ENCODE measurements around the gene SOX12. TPM values are rescaled to one million over a fixed set of nuclear protein-coding genes. Genes with fewer than 3 reads are reported as not detected.
A peak's percentile ranks its signal among the peaks of the same experiment; 100 is the strongest.

The SOX12 gene
- total and polyA plus RNA-seq, 2 experiments from 2014 or later, result 6.9 to 15.4 TPM

- no peaks in the 10 kb centered on the region for H3K27me3 ChIP-seq
- H3K4me3 ChIP-seq, result peak within 1 kb of the TSS; percentile 85
- DNase-seq (ENCODE audit: low spot score), result peak; percentile 88
- H3K9me2 ChIP-seq (replicated peaks; ENCODE audit: insufficient read depth), result no peaks in the 10 kb centered on the region
- H3K27ac ChIP-seq, result peak within 1 kb of the TSS; percentile 99
- 0% methylated on average over 8 of the region's 50 CpGs for WGBS (ENCODE audit: low lambda C conversion rate, missing lambda C conversion rate)
- no peaks in the 10 kb centered on the region for H3K36me3 ChIP-seq (replicated peaks; ENCODE audit: insufficient read depth, low read depth)
- H3K4me2 ChIP-seq, result peak within 1 kb of the TSS; percentile 93
- no peak for TF ChIP-seq EZH2phosphoT487 (IDR thresholded peaks at IDR 0.05; ENCODE audit: low read depth, severe bottlenecking, unreplicated experiment)
- TF ChIP-seq CTCF (IDR thresholded peaks at IDR 0.05; ENCODE audit: poor library complexity), result no peak
- TF ChIP-seq EZH2 (IDR thresholded peaks at IDR 0.05; ENCODE audit: borderline replicate concordance), result no peak
- peaks cover 9% of the 10 kb centered on the region for H3K4me1 ChIP-seq (ENCODE audit: insufficient read depth)
- H3K9me3 ChIP-seq (ENCODE audit: low read depth), result no peaks in the 10 kb centered on the region
- peak within 1 kb of the TSS; percentile 69 for H2AFZ ChIP-seq
- H4K20me1 ChIP-seq (ENCODE audit: insufficient read depth, poor library complexity, severe bottlenecking), result no peaks in the 10 kb centered on the region
- peaks cover 32% of the 10 kb centered on the region for H3K79me2 ChIP-seq
Measured at GRCh38 chr20:346640-347316, 21.4 kb downstream of the SOX12 start, which contains the start of gene NRSN2. Gene NRSN2, plus strand, starts transcription at chr20:347111. Its CDS starts 2,533 bp downstream, at chr20:349644.

GRCh38 chr20:347317-347639 lies 21.9 kb downstream of the SOX12 start:
- Histone ChIP-seq H4K20me1 (ENCODE audit: insufficient read depth, poor library complexity, severe bottlenecking) (no peaks in the 10 kb centered on the region), H3K9me3 (ENCODE audit: low read depth) (no peaks in the 10 kb centered on the region), H3K27me3 (no peaks in the 10 kb centered on the region), H3K4me3 (peak overlapping the region; percentile 85), H3K4me2 (peak overlapping the region; percentile 93), H3K9me2 (replicated peaks; ENCODE audit: insufficient read depth) (no peaks in the 10 kb centered on the region), H3K4me1 (ENCODE audit: insufficient read depth) (peaks cover 9% of the 10 kb centered on the region), H3K79me2 (peaks cover 29% of the 10 kb centered on the region), H3K27ac (peak overlapping the region; percentile 99), H2AFZ (peak overlapping the region; percentile 32), H3K36me3 (replicated peaks; ENCODE audit: insufficient read depth, low read depth) (no peaks in the 10 kb centered on the region)
- DNase-seq (ENCODE audit: low spot score), result no peak
- 0% methylated on average over 5 of the region's 19 CpGs for whole genome bisulfite sequencing (ENCODE audit: low lambda C conversion rate, missing lambda C conversion rate)
- TF ChIP-seq EZH2 (IDR thresholded peaks at IDR 0.05; ENCODE audit: borderline replicate concordance) (no peak), EZH2phosphoT487 (IDR thresholded peaks at IDR 0.05; ENCODE audit: low read depth, severe bottlenecking, unreplicated experiment) (no peak), CTCF (IDR thresholded peaks at IDR 0.05; ENCODE audit: poor library complexity) (no peak)

GRCh38 chr20:347640-348484 lies 22.5 kb downstream of the SOX12 start:
- no peaks in the 10 kb centered on the region for H3K9me2 ChIP-seq (replicated peaks; ENCODE audit: insufficient read depth)
- no peaks in the 10 kb centered on the region for H3K36me3 ChIP-seq (replicated peaks; ENCODE audit: insufficient read depth, low read depth)
- peak overlapping the region; percentile 99 for H3K27ac ChIP-seq
- peak; percentile 99 for DNase-seq (ENCODE audit: low spot score)
- no peaks in the 10 kb centered on the region for H4K20me1 ChIP-seq (ENCODE audit: insufficient read depth, poor library complexity, severe bottlenecking)
- H3K9me3 ChIP-seq (ENCODE audit: low read depth), result no peaks in the 10 kb centered on the region
- no peak for TF ChIP-seq CTCF (IDR thresholded peaks at IDR 0.05; ENCODE audit: poor library complexity)
- TF ChIP-seq EZH2phosphoT487 (IDR thresholded peaks at IDR 0.05; ENCODE audit: low read depth, severe bottlenecking, unreplicated experiment), result no peak
- no peak for TF ChIP-seq EZH2 (IDR thresholded peaks at IDR 0.05; ENCODE audit: borderline replicate concordance)
- 2% methylated on average over 24 of the region's 61 CpGs for WGBS (ENCODE audit: low lambda C conversion rate, missing lambda C conversion rate)
- H2AFZ ChIP-seq, result peak overlapping the region; percentile 69
- H3K27me3 ChIP-seq, result no peaks in the 10 kb centered on the region
- peak overlapping the region; percentile 93 for H3K4me2 ChIP-seq
- peaks cover 29% of the 10 kb centered on the region for H3K79me2 ChIP-seq
- peaks cover 9% of the 10 kb centered on the region for H3K4me1 ChIP-seq (ENCODE audit: insufficient read depth)
- H3K4me3 ChIP-seq, result peak overlapping the region; percentile 85

All from hepatocyte (in vitro differentiated cells).